Skeletal muscle satellite cell (primary cell): ENCODE measurements around the gene NCKAP5.

ENCODE experiments used
- H3K27me3 ChIP-seq: 2 replicates; pipeline ENCODE4 v1.7.0; 2013; ENCODE audit warnings: low read length; ENCODE audit not compliant: control insufficient read depth, insufficient read depth
- H3K36me3 ChIP-seq: 2 replicates; pipeline ENCODE4 v1.7.0; 2013; ENCODE audit warnings: mild to moderate bottlenecking, control low read depth, low read length; ENCODE audit not compliant: insufficient read depth
- H3K4me1 ChIP-seq: 2 replicates; pipeline ENCODE4 v1.7.0; 2013; ENCODE audit warnings: low read length; ENCODE audit not compliant: control insufficient read depth, insufficient read depth
- H3K4me2 ChIP-seq: 2 replicates; pipeline ENCODE4 v1.7.0; 2013; ENCODE audit warnings: mild to moderate bottlenecking, low read length
- H3K4me3 ChIP-seq: 2 replicates; pipeline ENCODE4 v1.7.0; 2013; ENCODE audit warnings: low read length
- H3K9ac ChIP-seq: 2 replicates; pipeline ENCODE4 v1.7.0; 2013; ENCODE audit warnings: mild to moderate bottlenecking, low read depth, low read length, moderate library complexity
- H3K9me3 ChIP-seq: replicated peaks from 2 replicates; pipeline ENCODE4 v1.7.0; 2013; ENCODE audit warnings: mild to moderate bottlenecking, control low read depth, low read length

Gene NCKAP5

DNA sequence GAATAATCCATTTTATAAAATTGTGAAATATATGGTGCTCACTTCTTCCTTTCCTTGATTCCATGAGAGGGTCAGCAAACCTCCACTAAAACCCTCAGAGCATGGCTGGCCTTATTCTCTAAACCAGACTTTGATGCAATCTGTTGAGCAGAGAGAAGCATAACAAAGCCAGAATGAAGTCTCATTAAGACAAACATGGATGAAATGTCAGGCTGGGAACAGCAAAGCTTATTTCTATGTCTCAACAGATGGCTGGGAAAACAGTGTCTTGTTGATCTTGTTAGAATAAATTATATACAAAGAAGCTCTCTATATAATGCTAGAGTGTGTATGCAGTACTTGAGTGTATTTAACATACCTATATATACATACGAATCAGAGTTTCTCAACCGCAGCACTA is 671.2 kb downstream of the NCKAP5 start:
- Histone ChIP-seq H3K4me3 (no peak overlapping the region), H3K27me3 (no peaks in the 10 kb centered on the region), H3K4me2 (no peak overlapping the region), H3K9ac (no peak overlapping the region), H3K36me3 (no peaks in the 10 kb centered on the region), H3K9me3 (no peaks in the 10 kb centered on the region), H3K4me1 (no peaks in the 10 kb centered on the region)

DNA sequence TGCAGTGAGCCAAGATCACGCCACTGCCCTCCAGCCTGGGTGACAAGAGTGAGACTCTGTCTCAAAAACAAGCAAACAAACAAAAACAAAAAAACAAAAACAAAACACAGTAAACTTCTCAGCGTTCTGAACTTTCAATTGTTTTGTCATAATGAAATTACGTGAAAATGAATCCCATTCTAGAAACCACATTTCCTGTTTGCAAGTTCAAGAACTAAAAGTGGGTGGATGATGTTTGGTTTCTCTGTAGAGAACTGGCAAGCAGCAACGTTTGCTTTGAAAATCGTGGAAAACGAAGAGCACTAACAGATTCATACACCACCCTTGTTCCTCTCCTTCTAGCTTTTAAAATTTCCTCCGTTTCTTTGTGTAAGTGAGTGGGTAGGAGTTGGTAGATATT is 672.2 kb downstream of the NCKAP5 start:
- no peaks in the 10 kb centered on the region for H3K9me3 ChIP-seq

GRCh38 chr2:132891498-132891897 is 676.8 kb downstream of the NCKAP5 start:
- H3K9me3 ChIP-seq: no peaks in the 10 kb centered on the region
- no peaks in the 10 kb centered on the region for H3K27me3 ChIP-seq
- H3K4me2 ChIP-seq: no peak overlapping the region
- no peaks in the 10 kb centered on the region for H3K4me1 ChIP-seq
- H3K9ac ChIP-seq: no peak overlapping the region
- H3K4me3 ChIP-seq: no peak overlapping the region
- H3K36me3 ChIP-seq: no peaks in the 10 kb centered on the region

More for the DNA sequence above, 672.2 kb downstream of the NCKAP5 start:
- no peaks in the 10 kb centered on the region for H3K27me3 ChIP-seq
- no peaks in the 10 kb centered on the region for H3K36me3 ChIP-seq
- no peaks in the 10 kb centered on the region for H3K4me1 ChIP-seq
- no peak overlapping the region for H3K9ac ChIP-seq
- no peak overlapping the region for H3K4me2 ChIP-seq
- no peak overlapping the region for H3K4me3 ChIP-seq

DNA sequence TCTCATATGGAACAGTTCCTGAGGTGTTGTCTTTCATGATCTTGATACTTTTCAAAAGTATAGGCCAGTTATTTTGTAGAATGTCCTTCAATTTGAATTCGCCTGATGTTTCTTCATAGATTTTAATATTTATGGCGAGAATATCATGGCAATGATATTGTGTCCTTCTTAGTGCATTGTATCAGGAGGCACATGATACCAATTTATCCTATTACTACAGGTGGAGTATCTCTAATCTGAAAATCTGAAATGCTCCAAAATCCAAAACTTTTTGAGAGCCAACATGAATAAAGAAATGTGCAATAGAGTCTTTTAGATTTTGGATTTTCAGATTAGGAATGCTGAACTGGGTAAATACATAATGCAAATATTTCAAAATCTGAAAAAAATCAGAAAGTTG is 681.7 kb downstream of the NCKAP5 start:
- no peak overlapping the region for H3K4me3 ChIP-seq
- no peak overlapping the region for H3K4me2 ChIP-seq
- H3K9ac ChIP-seq: no peak overlapping the region
- H3K4me1 ChIP-seq: no peaks in the 10 kb centered on the region
- H3K27me3 ChIP-seq: no peaks in the 10 kb centered on the region
- H3K9me3 ChIP-seq: no peaks in the 10 kb centered on the region
- H3K36me3 ChIP-seq: no peaks in the 10 kb centered on the region

GRCh38 chr2:132884705-132885104 is 683.6 kb downstream of the NCKAP5 start:
- Histone ChIP-seq H3K27me3 (no peaks in the 10 kb centered on the region), H3K36me3 (no peaks in the 10 kb centered on the region), H3K9me3 (no peaks in the 10 kb centered on the region), H3K4me2 (no peak overlapping the region), H3K4me1 (no peaks in the 10 kb centered on the region), H3K9ac (no peak overlapping the region), H3K4me3 (no peak overlapping the region)

DNA sequence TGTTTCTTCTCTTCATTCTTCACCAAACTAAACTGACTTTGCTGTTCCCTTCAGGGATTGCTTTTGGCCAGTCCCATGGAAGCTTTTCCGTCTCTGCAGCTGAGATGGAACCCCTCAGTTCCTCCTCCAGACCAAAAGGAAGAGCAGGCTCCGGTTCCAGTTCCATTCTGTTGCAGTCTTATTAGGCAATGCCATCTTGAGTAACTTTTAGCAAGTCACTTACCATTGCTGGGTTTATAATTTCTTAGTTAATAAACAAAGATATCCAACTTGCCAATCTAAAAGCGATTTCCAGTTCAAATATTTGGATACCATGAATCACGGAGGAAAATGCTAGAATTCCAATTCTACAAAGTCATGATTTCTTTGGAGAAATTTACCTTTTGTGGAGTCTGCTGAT is 684.0 kb downstream of the NCKAP5 start:
- no peak overlapping the region for H3K9ac ChIP-seq
- H3K9me3 ChIP-seq: no peaks in the 10 kb centered on the region
- H3K4me3 ChIP-seq: no peak overlapping the region
- H3K4me1 ChIP-seq: no peaks in the 10 kb centered on the region
- H3K36me3 ChIP-seq: no peaks in the 10 kb centered on the region
- H3K27me3 ChIP-seq: no peaks in the 10 kb centered on the region
- H3K4me2 ChIP-seq: no peak overlapping the region

- Histone ChIP-seq H3K4me2 (no peak overlapping the region), H3K9ac (no peak overlapping the region), H3K4me1 (no peaks in the 10 kb centered on the region), H3K4me3 (no peak overlapping the region), H3K27me3 (no peaks in the 10 kb centered on the region), H3K9me3 (no peaks in the 10 kb centered on the region), H3K36me3 (no peaks in the 10 kb centered on the region)
Measured at GRCh38 chr2:132883430-132883829, 684.8 kb downstream of the NCKAP5 start.

DNA sequence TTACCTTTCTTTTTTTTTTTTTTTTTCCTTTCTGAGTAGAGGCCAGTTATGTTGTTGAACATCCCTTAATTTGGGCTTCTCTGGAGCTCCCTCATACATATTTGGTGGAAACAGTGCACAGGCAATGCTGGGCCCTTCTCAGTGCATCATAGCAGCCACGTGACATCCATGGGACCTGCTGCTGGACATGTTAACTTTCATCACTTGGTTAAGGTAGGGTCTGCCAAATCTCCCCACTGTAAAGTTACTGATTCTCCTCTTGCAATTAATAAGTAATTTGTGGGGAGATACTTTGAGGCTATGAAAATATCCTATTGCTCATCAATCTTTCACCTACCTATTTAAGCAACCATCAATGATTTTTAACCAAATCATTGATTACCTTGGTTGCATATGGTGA is 686.7 kb downstream of the NCKAP5 start:
- Histone ChIP-seq H3K36me3 (no peaks in the 10 kb centered on the region), H3K4me1 (no peaks in the 10 kb centered on the region), H3K27me3 (no peaks in the 10 kb centered on the region), H3K9me3 (no peaks in the 10 kb centered on the region), H3K4me3 (no peak overlapping the region), H3K9ac (no peak overlapping the region), H3K4me2 (no peak overlapping the region)

GRCh38 chr2:132877923-132878322 is 690.3 kb downstream of the NCKAP5 start:
- Histone ChIP-seq H3K4me2 (no peak overlapping the region), H3K9me3 (no peaks in the 10 kb centered on the region), H3K27me3 (no peaks in the 10 kb centered on the region), H3K4me1 (no peaks in the 10 kb centered on the region), H3K4me3 (no peak overlapping the region), H3K36me3 (no peaks in the 10 kb centered on the region), H3K9ac (no peak overlapping the region)

GRCh38 chr2:132876745-132877391 is 691.4 kb downstream of the NCKAP5 start:
- no peaks in the 10 kb centered on the region for H3K4me1 ChIP-seq
- no peak overlapping the region for H3K9ac ChIP-seq
- H3K9me3 ChIP-seq: no peaks in the 10 kb centered on the region
- H3K4me3 ChIP-seq: no peak overlapping the region
- no peaks in the 10 kb centered on the region for H3K27me3 ChIP-seq
- H3K36me3 ChIP-seq: no peaks in the 10 kb centered on the region
- no peak overlapping the region for H3K4me2 ChIP-seq

DNA sequence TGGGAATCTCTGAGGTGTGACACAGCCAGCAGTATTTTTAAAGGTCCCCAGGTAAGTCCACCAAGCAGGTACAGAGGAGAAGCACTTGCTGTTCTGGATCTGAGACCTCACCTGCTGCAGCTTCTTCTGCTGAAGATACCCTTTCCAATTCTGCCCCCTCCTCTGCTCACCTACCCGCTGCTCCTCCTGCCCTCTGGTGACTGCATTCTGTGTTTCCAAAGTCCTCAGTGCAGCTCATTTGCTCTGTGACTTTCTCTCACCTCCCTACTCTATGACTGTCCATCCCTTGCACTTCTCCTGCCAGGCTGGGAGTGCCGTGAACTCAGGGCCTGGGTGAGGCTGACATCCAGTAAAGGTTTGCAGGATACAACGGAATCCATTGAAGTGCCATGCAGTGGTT is 693.1 kb downstream of the NCKAP5 start:
- H3K4me1 ChIP-seq: no peaks in the 10 kb centered on the region
- no peak overlapping the region for H3K4me3 ChIP-seq
- H3K4me2 ChIP-seq: no peak overlapping the region
- no peaks in the 10 kb centered on the region for H3K36me3 ChIP-seq
- no peaks in the 10 kb centered on the region for H3K9me3 ChIP-seq
- no peaks in the 10 kb centered on the region for H3K27me3 ChIP-seq
- no peak overlapping the region for H3K9ac ChIP-seq

GRCh38 chr2:132873738-132874137 is 694.5 kb downstream of the NCKAP5 start:
- H3K4me2 ChIP-seq: no peak overlapping the region

More at GRCh38 chr2:132873738-132874137, 694.5 kb downstream of the NCKAP5 start:
- no peaks in the 10 kb centered on the region for H3K27me3 ChIP-seq
- no peak overlapping the region for H3K9ac ChIP-seq
- no peak overlapping the region for H3K4me3 ChIP-seq
- H3K4me1 ChIP-seq: no peaks in the 10 kb centered on the region
- H3K9me3 ChIP-seq: no peaks in the 10 kb centered on the region
- no peaks in the 10 kb centered on the region for H3K36me3 ChIP-seq
